Tibial artery (tissue), 4 donors: Measurements from ENCODE around the gene PRDM7.
"Not testable (repeated sequence)": the region's sequence is repeated elsewhere in the genome, so short reads cannot be mapped to it uniquely, and the experiment has no call there.

Source experiments
- DNase-seq, 2 donors: peaks; one replicate each; pipeline ENCODE4 v3.0.0-alpha.2; 2019
- H3K27ac ChIP-seq, 2 donors: fragments of 200-600 bp; sonication (generic) in 1 of 2; 1 replicate in 1 of 2; 2 replicates in 1 of 2; pipeline ENCODE4 v1.5.1; 2018 to 2019; ENCODE audit warnings: mild to moderate bottlenecking in 1 of 2
- H3K27me3 ChIP-seq, 2 donors: fragments of 200-600 bp; sonication (generic) in 1 of 2; one replicate each; pipeline versions ENCODE4 v1.5.1 to v1.6.0; 2016 to 2019
- H3K36me3 ChIP-seq, 3 donors: fragments of 200-600 bp; sonication (generic) in 2 of 3; one replicate each; pipeline ENCODE4 v1.5.1; 2016 to 2019; ENCODE audit warnings: mild to moderate bottlenecking in 2 of 3
- H3K4me1 ChIP-seq, 4 donors: fragments of 200-600 bp; sonication (generic) in 2 of 4; 1 replicate in 3 of 4; 2 replicates in 1 of 4; pipeline ENCODE4 v1.5.1; 2016 to 2019
- H3K4me3 ChIP-seq, 2 donors: fragments of 200-600 bp; sonication (generic) in 1 of 2; 1 replicate in 1 of 2; 2 replicates in 1 of 2; pipeline ENCODE4 v1.5.1; 2018 to 2019; ENCODE audit warnings: mild to moderate bottlenecking in 2 of 2
- H3K9me3 ChIP-seq, 3 donors: fragments of 200-600 bp; sonication (generic) in 1 of 3; one replicate each; pipeline ENCODE4 v1.5.1; 2016 to 2019
- CTCF ChIP-seq, 2 experiments: fragments of 200-600 bp in 1 of 2; fragments of 450-650 bp in 1 of 2; IDR thresholded peaks; one replicate each; pipeline ENCODE4 v1.5.1; 2017 to 2019; ENCODE audit warnings: antibody characterized with exemption in 2 of 2, mild to moderate bottlenecking in 1 of 2, moderate library complexity in 1 of 2
- intact Hi-C: fragments of 100-400 bp; cut with DNase I; formaldehyde crosslinking; loops from one replicate; pipeline ENCODE4 v1.15.0; 2023; ENCODE audit warnings: low total_unique reads

The PRDM7 gene

GRCh38 chr16:90077757-90078578, 837 bp upstream of the PRDM7 start:
- Histone ChIP-seq H3K27me3 (peaks cover 0 to 32% of the 10 kb centered on the region in 2 donors), H3K9me3 (no peaks in the 10 kb centered on the region), H3K4me1 (peaks cover 0 to 15% (median 9%) of the 10 kb centered on the region in 4 donors), H3K27ac (no peak overlapping the region), H3K4me3 (peak overlapping the region; percentile 30 to 39), H3K36me3 (no peaks in the 10 kb centered on the region)
- TF ChIP-seq CTCF (IDR thresholded peaks at IDR 0.05): no peak
- intact Hi-C loops: no loop called here
- DNase-seq: no peak

GRCh38 chr16:90072442-90073105, 4.6 kb downstream of the PRDM7 start:
- Histone ChIP-seq H3K27me3 (peaks cover 0 to 15% of the 10 kb centered on the region in 2 donors), H3K4me1 (peaks cover 0 to 8% (median 7%) of the 10 kb centered on the region in 4 donors), H3K36me3 (no peaks in the 10 kb centered on the region), H3K27ac (no peak overlapping the region), H3K4me3 (no peak overlapping the region), H3K9me3 (peaks cover 0 to 6% (median 0%) of the 10 kb centered on the region in 3 donors)
- TF ChIP-seq CTCF (IDR thresholded peaks at IDR 0.05): no peak
- intact Hi-C loops: no loop called here
- no peak for DNase-seq

GRCh38 chr16:90070440-90070839, 6.7 kb downstream of the PRDM7 start:
- peaks cover 0 to 14% of the 10 kb centered on the region in 2 donors for H3K27me3 ChIP-seq

GRCh38 chr16:90061437-90061836, 15.7 kb downstream of the PRDM7 start:
- no peak for TF ChIP-seq CTCF (IDR thresholded peaks at IDR 0.05)
- no peaks in the 10 kb centered on the region for H3K4me1 ChIP-seq
- H3K27me3 ChIP-seq: peaks cover 0 to 7% of the 10 kb centered on the region in 2 donors
- H3K36me3 ChIP-seq: no peaks in the 10 kb centered on the region
- H3K9me3 ChIP-seq: no peaks in the 10 kb centered on the region
- no peak overlapping the region for H3K4me3 ChIP-seq
- no peak for DNase-seq
- intact Hi-C loops: no loop called here
- H3K27ac ChIP-seq: no peak overlapping the region

More at GRCh38 chr16:90070440-90070839, 6.7 kb downstream of the PRDM7 start:
- Histone ChIP-seq H3K9me3 (peaks cover 0 to 6% (median 0%) of the 10 kb centered on the region in 3 donors), H3K27ac (no peak overlapping the region), H3K4me3 (no peak overlapping the region), H3K4me1 (no peaks in the 10 kb centered on the region), H3K36me3 (no peaks in the 10 kb centered on the region)
- TF ChIP-seq CTCF (IDR thresholded peaks at IDR 0.05): no peak
- intact Hi-C loops: no loop called here
- no peak for DNase-seq

- intact Hi-C loops: no loop called here
- Histone ChIP-seq H3K27ac (no peak overlapping the region), H3K9me3 (peaks cover 0 to 16% (median 14%) of the 10 kb centered on the region in 3 donors), H3K27me3 (peaks cover 0 to 3% of the 10 kb centered on the region in 2 donors), H3K36me3 (no peaks in the 10 kb centered on the region), H3K4me1 (no peaks in the 10 kb centered on the region), H3K4me3 (no peak overlapping the region)
- DNase-seq: no peak
- TF ChIP-seq CTCF (IDR thresholded peaks at IDR 0.05): no peak
Measured at GRCh38 chr16:90057738-90058173, 19.4 kb downstream of the PRDM7 start.

GRCh38 chr16:90056521-90056920, 20.6 kb downstream of the PRDM7 start:
- H3K36me3 ChIP-seq, H3K4me1 ChIP-seq, H3K4me3 ChIP-seq, DNase-seq, intact Hi-C loops, H3K27ac ChIP-seq, H3K27me3 ChIP-seq: not testable (repeated sequence)
- peaks cover 0 to 16% (median 14%) of the 10 kb centered on the region in 3 donors for H3K9me3 ChIP-seq
